NCI-H1417 treated with DMSO at 0.1 percent for 48 hours (cell line): ENCODE data around the gene LXN.

Experiments
- DNase-seq: peaks from one replicate; lab custom pipeline; 2025; lab: John Stamatoyannopoulos, UW

LXN gene

DNA sequence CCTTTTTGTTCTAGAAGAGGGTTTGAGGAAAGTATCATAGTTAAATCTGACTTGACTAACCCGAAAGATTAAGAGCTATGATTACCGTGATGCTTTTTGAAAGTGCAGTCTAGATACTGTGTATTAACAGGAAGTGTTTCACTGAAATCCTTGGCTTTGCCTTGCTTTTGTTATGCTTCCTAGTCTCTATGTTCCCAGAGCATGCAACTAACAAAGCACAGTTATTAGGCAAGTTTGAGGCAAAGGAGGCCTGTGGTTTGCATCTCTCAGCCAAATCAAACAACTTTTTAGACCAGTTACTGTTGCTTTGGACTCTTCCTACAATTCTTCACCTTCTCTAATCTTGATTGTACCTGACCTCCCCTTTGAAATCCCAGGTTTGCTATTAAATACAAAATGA, 3.9 kb downstream of the LXN start:
- DNase-seq, result no peak

DNA sequence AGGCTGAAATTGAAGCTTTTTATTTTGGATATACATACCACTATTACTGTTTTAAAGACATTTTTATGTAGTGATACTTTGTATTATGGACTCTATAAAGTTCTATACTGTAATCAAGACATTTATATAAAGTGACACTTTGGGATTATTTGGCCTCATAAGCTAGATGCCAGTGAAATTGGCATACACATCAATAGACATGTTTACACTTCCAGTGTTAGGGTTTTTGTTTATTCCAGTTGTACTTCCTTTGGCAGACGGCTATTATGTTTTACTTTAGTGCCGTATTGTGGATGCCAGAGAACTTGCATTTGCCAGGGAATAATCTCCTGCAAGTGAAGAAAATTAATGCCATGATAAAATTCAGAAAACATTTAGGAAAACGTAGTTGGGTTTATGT, 6.0 kb downstream of the LXN start:
- no peak for DNase-seq

DNA sequence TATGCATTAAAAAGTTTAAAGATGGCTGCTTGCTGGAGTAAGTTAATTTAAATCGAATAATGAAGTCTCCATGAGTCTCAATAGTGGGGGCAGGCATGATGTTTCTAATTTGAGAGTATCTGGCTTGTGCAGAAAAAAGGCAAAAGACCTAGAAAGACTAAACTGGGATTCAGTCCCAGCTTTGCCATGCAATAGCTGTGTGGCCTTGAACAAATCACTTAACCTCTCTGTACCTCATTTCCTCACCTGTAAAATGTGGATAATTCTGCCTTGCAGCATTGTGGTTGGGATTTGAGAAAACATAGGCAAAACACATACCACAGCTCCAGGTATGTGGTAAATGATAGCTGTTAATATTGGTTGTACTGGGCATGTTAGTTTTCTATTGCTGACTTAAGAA, 8.6 kb downstream of the LXN start:
- DNase-seq, result no peak

DNA sequence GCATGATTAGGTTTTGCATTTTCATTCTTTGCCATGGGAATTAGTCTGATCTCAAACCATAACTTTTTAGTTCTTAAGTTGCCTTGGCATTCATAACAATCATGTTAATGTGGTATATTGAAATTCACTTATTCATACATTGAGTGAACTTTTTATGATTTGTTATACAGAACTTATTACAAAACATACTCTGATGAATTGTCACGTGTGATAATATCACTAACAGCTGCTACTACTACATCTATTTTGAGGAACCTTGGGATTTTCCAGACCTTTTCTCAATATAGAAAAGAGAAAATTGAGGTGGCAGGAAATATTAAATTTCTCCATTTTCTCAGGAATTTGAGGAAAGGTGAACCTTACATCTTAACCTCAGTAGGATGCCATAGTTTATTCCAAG, 9.2 kb downstream of the LXN start:
- DNase-seq, result no peak

DNA sequence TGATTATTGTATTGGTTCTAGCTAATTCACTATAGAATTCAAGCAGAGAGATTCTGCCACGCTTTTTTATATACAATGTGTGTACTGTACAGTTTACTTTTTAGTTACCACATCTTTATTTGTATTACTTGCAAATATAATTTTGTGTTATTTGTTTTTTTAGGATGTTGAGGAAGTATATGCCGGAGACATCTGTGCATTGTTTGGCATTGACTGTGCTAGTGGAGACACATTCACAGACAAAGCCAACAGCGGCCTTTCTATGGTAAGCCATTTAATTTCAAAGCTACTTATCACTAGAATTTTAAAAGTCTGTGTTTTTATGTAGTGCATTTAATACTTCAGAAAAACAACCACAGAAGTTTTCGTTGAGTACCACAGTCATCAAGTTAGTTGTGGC, 11.7 kb downstream of the LXN start:
- DNase-seq, result no peak

DNA sequence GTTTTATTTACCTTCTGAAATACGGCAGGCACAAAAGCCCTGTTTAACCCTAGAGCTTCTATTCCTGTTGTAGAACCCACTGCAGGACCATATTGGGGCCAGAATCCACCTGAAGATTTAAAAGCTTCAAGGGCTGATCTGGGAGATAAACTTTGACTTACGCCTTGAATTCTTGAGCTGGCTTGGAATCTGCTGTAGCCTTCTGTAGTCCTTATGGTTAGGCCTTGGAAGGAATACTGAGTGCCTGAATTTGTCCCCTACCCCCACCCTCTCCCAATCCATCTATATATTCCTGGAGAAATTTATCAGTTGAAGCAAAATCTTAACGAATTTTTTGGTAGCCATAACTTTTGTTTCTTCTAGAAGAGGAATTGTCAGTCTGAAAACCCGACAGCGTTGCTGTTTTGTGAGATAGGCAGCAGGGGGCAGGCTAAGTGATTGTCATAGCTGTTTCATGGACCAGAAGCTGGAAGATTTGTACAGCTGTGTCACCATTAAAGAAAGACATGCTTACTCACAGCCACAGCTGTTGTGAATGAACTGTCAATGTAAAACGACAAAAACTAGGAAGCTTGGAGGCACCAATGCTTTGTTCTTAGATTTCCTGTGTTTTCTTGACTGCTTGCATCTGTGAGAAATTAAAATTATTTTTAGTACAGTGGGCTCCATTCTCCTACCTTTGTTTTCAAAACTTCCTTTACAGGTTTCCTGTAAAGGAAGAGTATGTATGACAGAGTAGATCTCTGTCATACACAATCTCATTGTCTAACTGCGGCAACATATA, 12.8 kb downstream of the LXN start:
- peak; percentile 11 for DNase-seq

DNA sequence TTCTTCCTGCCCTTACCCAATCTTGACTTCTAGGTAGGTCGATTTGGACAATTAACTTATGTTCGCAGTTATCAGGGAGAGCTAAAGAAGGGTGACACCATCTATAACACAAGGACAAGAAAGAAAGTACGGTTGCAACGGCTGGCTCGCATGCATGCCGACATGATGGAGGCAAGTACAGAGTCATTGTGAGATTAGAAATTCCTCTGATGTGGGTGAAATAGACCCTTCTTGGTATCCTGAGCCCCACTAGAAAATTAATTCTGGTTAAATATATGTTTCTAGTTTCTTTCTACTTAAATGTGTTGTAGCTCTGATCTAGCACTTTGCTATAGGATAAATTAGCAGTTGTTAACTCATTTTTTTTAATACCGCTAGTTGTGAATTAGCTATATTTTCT, 13.6 kb downstream of the LXN start:
- DNase-seq, result no peak

DNA sequence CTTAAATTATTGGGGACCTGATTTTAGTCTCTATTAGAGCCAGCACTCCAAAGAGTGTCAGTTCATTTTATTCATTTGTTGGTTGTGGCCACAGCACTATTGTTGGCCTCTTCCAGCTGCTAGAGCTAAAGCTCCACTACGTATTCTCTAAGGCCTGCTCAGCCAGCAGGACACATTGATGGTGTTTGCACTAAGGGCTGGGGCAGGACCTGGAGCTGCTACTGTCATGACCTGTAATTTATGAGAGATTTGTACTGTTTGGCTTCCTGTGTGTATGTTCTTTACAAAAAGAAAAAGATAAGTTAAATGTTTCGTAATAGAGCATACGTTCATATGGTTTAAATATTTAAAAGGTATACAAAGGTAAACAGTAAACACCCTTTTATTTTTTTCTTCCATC, 20.0 kb downstream of the LXN start:
- DNase-seq, result no peak

DNA sequence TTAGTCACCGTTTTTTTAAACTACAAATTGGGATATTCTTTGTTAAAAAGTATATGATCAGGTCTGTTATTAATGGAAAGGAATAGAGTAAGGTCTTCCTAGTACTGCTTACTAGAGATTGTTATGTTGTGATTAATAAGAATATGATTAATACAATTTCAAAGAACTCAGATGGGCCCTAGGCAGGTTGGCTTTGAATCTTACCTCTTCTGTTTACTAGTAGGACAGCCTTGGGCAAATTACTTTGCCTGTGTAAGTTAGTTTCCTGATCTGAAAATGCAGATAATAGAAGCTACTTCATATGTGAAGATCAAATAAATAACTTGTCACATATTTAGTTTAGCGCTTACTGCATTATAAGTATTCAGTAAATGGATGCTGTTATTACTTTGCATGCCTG, 21.3 kb downstream of the LXN start:
- no peak for DNase-seq

DNA sequence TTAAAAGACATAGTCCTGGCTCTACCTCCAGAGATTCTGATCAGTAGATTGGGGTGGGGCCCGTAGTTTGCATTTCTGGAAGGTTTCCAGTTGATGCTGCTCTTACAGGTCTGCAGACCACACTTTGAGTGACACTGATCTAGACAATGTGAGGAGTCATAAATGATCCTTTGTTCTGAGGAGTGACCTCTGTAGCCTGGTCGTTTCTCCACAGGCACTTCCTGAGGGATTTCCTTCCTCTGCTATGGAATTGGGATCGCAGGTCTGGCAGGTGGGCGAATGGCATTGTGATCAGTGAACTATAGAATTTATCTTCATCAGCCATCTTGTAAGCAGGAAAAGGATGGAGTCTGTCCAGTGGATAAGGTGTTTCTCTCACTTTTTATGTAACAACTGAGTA, 22.7 kb downstream of the LXN start:
- no peak for DNase-seq

DNA sequence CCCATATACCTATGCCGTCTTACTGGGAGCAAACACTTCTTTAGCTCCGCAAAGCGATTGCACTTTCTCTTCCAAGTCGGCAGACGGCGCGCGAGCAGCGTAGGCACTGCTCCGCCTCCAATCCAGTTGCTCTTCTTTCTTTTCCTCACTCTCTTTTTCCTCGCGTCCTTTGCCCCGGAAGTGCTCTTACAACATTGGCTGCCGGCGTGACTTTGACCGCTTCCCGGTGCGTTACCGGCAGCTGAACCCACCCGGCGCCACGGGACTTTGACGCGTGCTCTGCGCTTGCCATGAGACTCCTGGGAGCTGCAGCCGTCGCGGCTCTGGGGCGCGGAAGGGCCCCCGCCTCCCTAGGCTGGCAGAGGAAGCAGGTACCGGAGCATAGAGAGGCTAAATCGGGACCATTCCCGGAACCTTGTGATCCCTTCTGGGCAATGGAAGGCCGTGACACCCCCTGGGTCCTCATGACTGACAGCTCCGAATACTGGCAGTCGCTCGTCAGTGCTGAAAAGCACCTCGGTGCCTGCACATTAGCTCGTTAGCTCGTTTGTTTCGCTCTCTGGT, 28.0 kb downstream of the LXN start, which contains the start of gene GFM1:
GFM1 (plus strand) TSS at position 183 of the 564 bp plus-strand sequence; CDS start at position 291, 108 bp downstream.
- DNase-seq, result peak; percentile 96

DNA sequence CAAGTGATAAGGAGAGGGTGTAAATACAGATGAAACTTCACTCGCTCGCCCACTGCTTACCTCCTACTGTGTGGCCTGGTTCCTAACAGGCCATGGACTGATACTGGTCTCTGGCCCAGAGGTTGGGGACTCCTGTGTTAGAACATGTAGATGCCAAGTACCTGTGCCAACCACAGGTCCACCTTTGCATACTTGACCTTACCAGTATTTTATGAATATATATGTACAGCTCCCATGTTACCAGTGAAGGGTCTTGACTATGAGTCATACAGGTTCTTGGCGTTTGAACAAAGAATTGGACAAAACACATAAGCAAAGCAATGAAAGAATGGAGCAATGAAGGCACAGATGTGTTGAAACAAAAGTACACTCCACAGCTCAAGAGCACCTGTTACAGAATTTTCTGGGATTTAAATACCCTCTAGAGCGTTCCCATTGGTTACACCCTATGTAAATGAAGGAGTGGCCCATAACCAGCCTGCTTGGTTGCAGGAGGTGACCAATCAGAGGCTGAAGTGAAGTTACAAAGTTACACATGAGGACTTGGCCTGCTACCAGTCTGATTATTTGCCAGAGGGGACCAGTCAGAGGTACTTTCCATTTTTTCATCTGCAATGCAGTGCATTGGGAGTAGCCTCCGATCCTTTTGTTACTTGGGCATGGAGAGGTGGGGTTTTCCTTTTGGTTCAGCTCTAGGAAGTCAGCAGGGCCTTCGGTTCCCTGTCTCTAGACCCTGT, 29.8 kb downstream of the LXN start:
- no peak for DNase-seq

DNA sequence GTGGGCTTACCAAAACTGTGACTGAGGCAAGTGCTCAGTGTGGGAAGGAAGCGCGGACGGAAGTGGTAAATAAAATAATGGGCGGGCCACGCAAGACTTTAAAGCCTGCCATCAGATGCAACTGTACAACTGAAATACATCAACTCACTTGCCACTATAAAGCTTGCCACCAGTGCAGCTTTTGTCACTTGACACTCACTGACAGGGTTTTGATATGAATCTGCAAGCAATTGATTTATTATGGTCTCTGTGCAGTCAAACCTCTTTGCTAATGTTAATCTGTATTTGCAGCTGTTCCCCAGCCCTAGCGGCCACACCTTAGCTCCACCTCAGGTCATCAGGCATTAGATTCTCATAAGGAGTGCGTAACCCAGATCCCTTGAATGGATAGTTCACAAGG, 30.4 kb downstream of the LXN start:
- no peak for DNase-seq

DNA sequence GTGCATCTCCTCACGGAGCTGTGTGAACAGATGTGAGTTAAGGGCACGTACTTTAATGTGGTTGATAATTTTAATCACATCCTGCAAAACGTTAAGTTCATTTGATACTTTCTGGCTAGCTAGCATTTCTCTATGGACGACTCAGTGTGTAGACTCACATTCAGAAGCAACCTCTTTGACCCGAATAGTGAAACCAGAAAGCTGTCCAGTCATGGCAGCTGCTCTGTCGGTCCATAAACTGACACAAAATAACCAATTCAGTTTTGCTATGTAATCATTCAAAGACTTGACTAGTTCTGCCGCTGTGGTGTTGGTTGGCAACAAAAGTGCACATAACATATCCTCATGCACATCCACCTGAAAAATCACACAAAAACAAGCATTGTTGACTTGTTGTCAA, 31.8 kb downstream of the LXN start:
- no peak for DNase-seq

DNA sequence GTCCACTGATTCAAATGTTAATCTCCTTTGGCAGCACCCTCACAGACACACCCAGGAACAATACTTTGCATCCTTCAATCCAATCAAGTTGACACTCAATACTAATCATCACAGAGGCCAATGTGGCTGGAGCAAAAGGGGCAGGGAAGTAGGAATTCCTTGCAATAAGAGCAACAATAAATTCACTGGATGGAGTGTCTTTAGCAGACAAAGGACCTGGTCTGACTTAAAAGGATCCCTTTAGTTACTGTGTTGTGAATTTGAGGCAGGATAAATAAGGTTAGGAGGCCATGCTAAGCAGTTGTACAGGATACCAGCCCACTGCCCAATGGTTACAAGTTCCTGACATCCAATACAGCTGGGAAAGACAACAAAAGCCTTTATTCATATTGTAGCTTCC, 40.5 kb downstream of the LXN start:
- no peak for DNase-seq

DNA sequence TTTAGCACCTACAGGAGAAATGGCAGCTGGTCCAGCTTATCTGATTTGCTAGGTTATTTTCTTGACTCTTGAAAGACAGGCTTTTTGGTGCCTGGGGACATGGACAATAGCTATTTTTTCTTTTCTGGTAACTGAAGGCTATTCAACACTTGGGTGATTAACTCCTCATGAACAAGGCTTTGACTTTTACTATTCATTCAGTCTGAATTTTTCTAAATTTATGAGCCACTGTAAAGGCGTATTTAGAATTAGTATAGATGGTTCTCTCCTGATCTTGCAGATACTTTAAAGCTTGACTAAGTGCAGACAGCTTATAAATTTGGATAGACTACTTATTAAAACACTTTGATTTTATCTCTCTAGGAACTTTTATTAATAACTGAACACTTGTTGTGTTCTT, 46.6 kb downstream of the LXN start:
- DNase-seq, result no peak

DNA sequence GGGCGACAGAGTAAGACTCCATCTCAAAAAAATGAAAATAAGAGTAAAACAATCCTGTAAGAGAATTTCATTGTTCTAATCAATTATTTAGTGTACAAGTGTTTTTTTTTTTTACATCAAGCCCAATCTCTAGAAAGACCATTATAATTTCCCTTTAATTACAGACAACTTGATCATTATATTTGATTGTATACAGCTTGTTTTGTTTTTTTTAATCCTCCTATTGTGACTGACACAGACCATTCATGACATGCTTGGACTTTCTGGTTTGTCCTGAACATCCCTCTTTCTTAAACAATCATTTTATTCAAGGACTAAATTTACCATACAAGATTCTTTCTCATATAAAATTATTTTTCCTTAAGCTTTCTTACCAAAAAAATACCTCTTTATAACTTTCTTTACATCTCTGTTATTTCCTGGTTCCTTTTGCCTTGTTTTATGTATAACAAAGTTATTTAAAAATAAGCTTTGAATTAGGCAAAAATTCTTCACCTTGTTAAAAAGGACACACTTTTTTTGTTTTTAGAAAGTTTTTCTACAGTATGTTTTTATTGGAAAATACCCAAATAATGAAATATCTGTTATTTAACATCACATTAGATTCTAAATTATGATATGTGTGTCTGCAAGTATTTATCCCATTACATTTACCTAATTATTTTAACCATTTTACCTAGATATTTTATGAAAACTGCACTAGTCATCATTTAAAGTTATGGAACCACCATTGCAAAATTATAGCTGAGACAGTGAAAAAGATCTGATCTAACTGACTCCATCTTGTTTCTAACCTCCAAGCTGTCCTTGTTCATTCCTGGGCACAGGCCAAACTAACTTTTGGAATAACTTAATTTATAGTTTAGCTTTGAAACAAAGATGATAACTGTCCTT, 54.2 kb downstream of the LXN start:
- no peak for DNase-seq
